H1 (cell line): Measurements from ENCODE around the gene SIDT1. TPM values are rescaled to one million over a fixed set of nuclear protein-coding genes. Genes with fewer than 3 reads are reported as not detected.

Experiments
- CTCF ChIA-PET: fragments of 300-600 bp; sonication (Branson Sonifier 250); formaldehyde crosslinking; loops from one replicate; lab custom pipeline; 2021; ENCODE audit not compliant: partially characterized antibody; lab: Charles Lee
- POLR2A ChIA-PET: fragments of 300-600 bp; sonication (Branson Sonifier 250); formaldehyde crosslinking; loops from one replicate; lab custom pipeline; 2021; ENCODE audit warnings: inconsistent platforms; ENCODE audit not compliant: partially characterized antibody; lab: Charles Lee
- DNase-seq, 2 experiments: peaks; one replicate each; pipeline versions ENCODE4 v3.0.0 to v3.0.0-alpha.2; 2010 to 2022; ENCODE audit warnings: low spot score in 2 of 2, low read depth in 1 of 2, mixed read lengths in 1 of 2
- FAIRE-seq: peaks from 2 replicates; lab custom pipeline; 2011; peaks lifted over from hg19 to GRCh38; lab: Jason Lieb, UNC
- H2AFZ ChIP-seq: 2 replicates; pipeline ENCODE4 v1.8.1; 2012; ENCODE audit warnings: low read length, inconsistent platforms
- H2AK5ac ChIP-seq: 2 replicates; pipeline ENCODE4 v1.6.1; 2013; ENCODE audit warnings: low read depth, low read length
- H2BK120ac ChIP-seq: replicated peaks from 2 replicates; pipeline ENCODE3; 2013; ENCODE audit warnings: low read depth, low read length, inconsistent platforms
- H2BK12ac ChIP-seq: 2 replicates; pipeline ENCODE4 v1.6.1; 2013; ENCODE audit warnings: low read depth, low read length
- H2BK15ac ChIP-seq: 2 replicates; pipeline ENCODE4 v1.6.1; 2013; ENCODE audit warnings: low read length
- H2BK20ac ChIP-seq: 2 replicates; pipeline ENCODE4 v1.6.1; 2013; ENCODE audit warnings: low read length
- H2BK5ac ChIP-seq: 2 replicates; pipeline ENCODE4 v1.6.1; 2013; ENCODE audit warnings: low read depth, low read length
- H3K14ac ChIP-seq: 2 replicates; pipeline ENCODE4 v1.6.1; 2013; ENCODE audit warnings: inconsistent platforms; ENCODE audit not compliant: insufficient read length
- H3K18ac ChIP-seq: 2 replicates; pipeline ENCODE4 v1.6.1; 2013; ENCODE audit warnings: low read length; ENCODE audit errors: extremely low read depth
- H3K23ac ChIP-seq: 2 replicates; pipeline ENCODE4 v1.6.1; 2013; ENCODE audit warnings: inconsistent platforms; ENCODE audit not compliant: insufficient read length
- H3K23me2 ChIP-seq: 2 replicates; pipeline ENCODE4 v1.6.1; 2013; ENCODE audit warnings: low read depth, low read length
- H3K27ac ChIP-seq: 2 replicates; pipeline ENCODE4 v1.6.1; 2011; ENCODE audit warnings: low read depth, low read length, inconsistent platforms
- H3K27me3 ChIP-seq, 4 experiments: replicated peaks in 1 of 4; 1 replicate in 1 of 4; 2 replicates in 3 of 4; pipeline versions ENCODE4 v1.6.1 to v1.8.1; 2011 to 2013; ENCODE audit warnings: low read length in 3 of 4, mild to moderate bottlenecking in 3 of 4, inconsistent platforms in 2 of 4, mixed read lengths in 2 of 4, moderate library complexity in 1 of 4; ENCODE audit not compliant: control insufficient read depth in 3 of 4, insufficient read depth in 3 of 4; ENCODE audit errors: extremely low read depth in 1 of 4
- H3K36me3 ChIP-seq, 4 experiments: 2 replicates each; pipeline versions ENCODE4 v1.6.1 to v1.8.1; 2011 to 2013; ENCODE audit warnings: mild to moderate bottlenecking in 4 of 4, low read length in 3 of 4, moderate library complexity in 2 of 4, control low read depth in 1 of 4, inconsistent platforms in 1 of 4; ENCODE audit not compliant: insufficient read depth in 4 of 4, control insufficient read depth in 2 of 4
- H3K4ac ChIP-seq: replicated peaks from 2 replicates; pipeline ENCODE3; 2013; ENCODE audit warnings: low read length, low read depth, mixed read lengths, inconsistent platforms; ENCODE audit not compliant: insufficient read length
- H3K4me1 ChIP-seq, 4 experiments: replicated peaks in 1 of 4; 1 replicate in 1 of 4; 2 replicates in 3 of 4; pipeline versions ENCODE4 v1.6.1 to v1.8.1; 2011 to 2013; ENCODE audit warnings: low read length in 3 of 4, inconsistent platforms in 2 of 4, mixed read lengths in 1 of 4; ENCODE audit not compliant: insufficient read depth in 4 of 4, control insufficient read depth in 3 of 4
- H3K4me2 ChIP-seq, 2 experiments: 2 replicates each; pipeline versions ENCODE4 v1.6.1 to v1.8.1; 2011 to 2013; ENCODE audit warnings: low read depth in 2 of 2, low read length in 2 of 2, control low read depth in 1 of 2, inconsistent platforms in 1 of 2, mild to moderate bottlenecking in 1 of 2; ENCODE audit not compliant: insufficient read depth in 1 of 2
- H3K4me3 ChIP-seq, 4 experiments: fragments of 200-600, 300-600 bp in 1 of 4; sonication (generic), shearing (Covaris generic), sonication (Bioruptor Twin) in 1 of 4; 2 replicates each; pipeline versions ENCODE4 v1.5.1 to v1.8.1; 2011 to 2016; ENCODE audit warnings: low read length in 4 of 4, low read depth in 3 of 4, control low read depth in 2 of 4, inconsistent platforms in 2 of 4, mild to moderate bottlenecking in 2 of 4, mixed read lengths in 1 of 4, moderate library complexity in 1 of 4; ENCODE audit not compliant: insufficient read depth in 2 of 4; ENCODE audit errors: extremely low read depth in 1 of 4
- H3K56ac ChIP-seq: replicated peaks from 2 replicates; pipeline ENCODE3; 2013; ENCODE audit warnings: low read depth, mild to moderate bottlenecking, mixed read lengths, low read length, inconsistent platforms; ENCODE audit not compliant: insufficient read length
- H3K79me1 ChIP-seq: 2 replicates; pipeline ENCODE4 v1.6.1; 2013; ENCODE audit warnings: low read depth, low read length, control low read depth
- H3K79me2 ChIP-seq, 2 experiments: 2 replicates each; pipeline versions ENCODE4 v1.6.1 to v1.8.1; 2012 to 2013; ENCODE audit warnings: low read length in 2 of 2, mild to moderate bottlenecking in 2 of 2, inconsistent platforms in 1 of 2; ENCODE audit not compliant: insufficient read depth in 2 of 2, control insufficient read depth in 1 of 2
- H3K9ac ChIP-seq, 4 experiments: replicated peaks in 1 of 4; 1 replicate in 1 of 4; 2 replicates in 3 of 4; pipeline versions ENCODE4 v1.6.1 to v1.8.1; 2011 to 2013; ENCODE audit warnings: low read depth in 3 of 4, low read length in 3 of 4, control low read depth in 2 of 4, mild to moderate bottlenecking in 2 of 4, moderate library complexity in 2 of 4, inconsistent platforms in 1 of 4; ENCODE audit errors: extremely low read depth in 1 of 4
- H3K9me3 ChIP-seq, 2 experiments: 2 replicates each; pipeline versions ENCODE4 v1.6.1 to v1.8.1; 2012 to 2013; ENCODE audit warnings: mild to moderate bottlenecking in 2 of 2, moderate library complexity in 2 of 2, control low read depth in 1 of 2, inconsistent platforms in 1 of 2, low read depth in 1 of 2, low read length in 1 of 2, mixed read lengths in 1 of 2; ENCODE audit not compliant: insufficient read depth in 2 of 2
- H4K20me1 ChIP-seq, 2 experiments: replicated peaks in 1 of 2; 2 replicates each; pipeline versions ENCODE3 to v1.8.1; 2011 to 2013; ENCODE audit warnings: inconsistent platforms in 2 of 2, low read length in 2 of 2, mild to moderate bottlenecking in 1 of 2; ENCODE audit not compliant: insufficient read depth in 2 of 2, control insufficient read depth in 1 of 2
- H4K5ac ChIP-seq: 2 replicates; pipeline ENCODE4 v1.6.1; 2013; ENCODE audit warnings: low read length, low read depth, mixed read lengths, inconsistent platforms; ENCODE audit not compliant: insufficient read length
- H4K8ac ChIP-seq: 2 replicates; pipeline ENCODE4 v1.8.0; 2013; ENCODE audit warnings: mild to moderate bottlenecking, moderate library complexity, low read length, inconsistent platforms; ENCODE audit not compliant: insufficient read depth; ENCODE audit errors: extremely low read depth
- H4K91ac ChIP-seq: replicated peaks from 2 replicates; pipeline ENCODE3; 2013; ENCODE audit warnings: low read length, mixed read lengths, inconsistent platforms; ENCODE audit not compliant: insufficient read length
- ASH2L ChIP-seq: fragments of 200-600, 300-600 bp; sonication (generic); IDR thresholded peaks from one replicate; pipeline ENCODE4 v1.7.1; 2017; ENCODE audit warnings: low read length
- ATF3 ChIP-seq: IDR thresholded peaks from 2 replicates; pipeline ENCODE4 v1.6.1; 2011; ENCODE audit warnings: low read depth, mild to moderate bottlenecking, low read length; ENCODE audit not compliant: insufficient read depth
- BACH1 ChIP-seq: IDR thresholded peaks from 2 replicates; pipeline ENCODE4 v1.6.1; 2012; ENCODE audit warnings: low read length, improper control_type of control experiment
- CREB1 ChIP-seq: IDR thresholded peaks from 2 replicates; pipeline ENCODE4 v1.6.1; 2012; ENCODE audit warnings: inconsistent platforms
- CTCF ChIP-seq, 3 experiments: IDR thresholded peaks; 1 replicate in 2 of 3; 2 replicates in 1 of 3; pipeline versions ENCODE4 v1.5.1 to v1.6.1; 2011; ENCODE audit warnings: low read length in 3 of 3, mild to moderate bottlenecking in 3 of 3, inconsistent platforms in 2 of 3, low read depth in 1 of 3, moderate library complexity in 1 of 3; ENCODE audit not compliant: insufficient read depth in 1 of 3; ENCODE audit errors: control extremely low read depth in 1 of 3
- JUN ChIP-seq: IDR thresholded peaks from 2 replicates; pipeline ENCODE4 v1.6.1; 2011; ENCODE audit warnings: low read depth, mild to moderate bottlenecking, improper control_type of control experiment, low read length
- KDM4A ChIP-seq: IDR thresholded peaks from one replicate; pipeline ENCODE4 v1.7.1; 2012; ENCODE audit warnings: low read depth, mild to moderate bottlenecking, moderate library complexity, low read length, inconsistent platforms; ENCODE audit not compliant: severe bottlenecking
- PHF8 ChIP-seq: fragments of 200-600 bp; sonication (generic); conservative IDR thresholded peaks from 2 replicates; pipeline ENCODE4 v1.7.1; 2012; ENCODE audit warnings: low read depth, mild to moderate bottlenecking, inconsistent platforms, low read length, moderate library complexity
- POLR2AphosphoS5 ChIP-seq: IDR thresholded peaks from 2 replicates; pipeline ENCODE4 v1.6.1; 2011; ENCODE audit warnings: low read depth, low read length
- SP2 ChIP-seq: IDR thresholded peaks from 2 replicates; pipeline ENCODE4 v1.6.1; 2012; ENCODE audit warnings: mild to moderate bottlenecking, low read length, inconsistent platforms
- SRF ChIP-seq: IDR thresholded peaks from 2 replicates; pipeline ENCODE4 v1.6.1; 2011; ENCODE audit warnings: mild to moderate bottlenecking, low read depth, low read length, moderate library complexity
- TEAD4 ChIP-seq: IDR thresholded peaks from 2 replicates; pipeline ENCODE4 v1.6.1; 2012; ENCODE audit warnings: low read depth, low read length, inconsistent platforms, mixed read lengths
- YY1 ChIP-seq: IDR thresholded peaks from 2 replicates; pipeline ENCODE4 v1.6.1; 2011; ENCODE audit warnings: low read depth, mild to moderate bottlenecking, low read length
- WGBS, 2 experiments: shearing (Covaris generic) in 1 of 2; methylation state at CpG; one replicate each; pipeline versions ENCODE4 v1.1.6 to v1.1.7; 2013 to 2015; ENCODE audit warnings: low lambda C conversion rate in 2 of 2, mixed read lengths in 2 of 2, inconsistent platforms in 1 of 2, low coverage in 1 of 2, missing lambda C conversion rate in 1 of 2; ENCODE audit not compliant: insufficient replicate concordance in 2 of 2, insufficient coverage in 1 of 2, insufficient read length in 1 of 2; ENCODE audit errors: extremely low coverage in 1 of 2, missing lambda C conversion rate in 1 of 2; 5-methylcytosine and 5-hydroxymethylcytosine counted together
- polyA plus RNA-seq, 7 experiments: library from polyadenylated mRNA; depleted of rRNA in 3 of 7; stranded (reverse) in 5 of 7; unstranded in 2 of 7; fragments of >200 nt in 5 of 7; fragments of 200-250 nt in 2 of 7; gene quantifications; 1 replicate in 5 of 7; 2 replicates in 1 of 7; 4 replicates in 1 of 7; pipeline versions ENCODE4 v1.2.1 to v1.2.3, GENCODE V29; 2011 to 2013; ENCODE audit warnings: missing spikeins in 2 of 7, mixed read lengths in 2 of 7
- total RNA-seq: library from RNA; stranded (reverse); fragmentation: NEBNext Ultra II Directional; extraction: Animal tissue kit (Norgen Biotek cat#: 25700); gene quantifications from 2 replicates; pipeline ENCODE4 v1.2.1, GENCODE V29; 2021

Gene SIDT1
- total and polyA plus RNA-seq, 2 of the 8 experiments (the other 6 are each of a cell fraction or from before 2014, with no cell fraction given): 0.06 TPM; not detected in 1

GRCh38 chr3:113551820-113552219, 19.5 kb downstream of the SIDT1 start:
- H3K27me3 ChIP-seq: no peaks in the 10 kb centered on the region
- no peak overlapping the region for H3K27ac ChIP-seq
- no peak overlapping the region for H4K91ac ChIP-seq
- H3K18ac ChIP-seq: no peak overlapping the region
- no peak overlapping the region for H2AK5ac ChIP-seq
- H3K36me3 ChIP-seq: no peaks in the 10 kb centered on the region
- H2BK12ac ChIP-seq: no peak overlapping the region
- no peak overlapping the region for H2BK5ac ChIP-seq
- no peaks in the 10 kb centered on the region for H3K9me3 ChIP-seq
- WGBS, 2 experiments: 80% methylated on average over 5 of the region's 5 CpGs; no CpG with 5 or more reads in 1 of the 2 experiments
- H2AFZ ChIP-seq: no peak overlapping the region
- no peaks in the 10 kb centered on the region for H4K20me1 ChIP-seq
- H3K23ac ChIP-seq: no peak overlapping the region
- no peaks in the 10 kb centered on the region for H3K4me1 ChIP-seq
- no peak overlapping the region for H3K4me3 ChIP-seq
- H2BK20ac ChIP-seq: no peak overlapping the region
- DNase-seq: no peak
- H3K56ac ChIP-seq: no peak overlapping the region
- POLR2A ChIA-PET: no interaction called here
- no peak for FAIRE-seq
- H2BK120ac ChIP-seq: no peak overlapping the region
- CTCF ChIA-PET: interaction anchor here (0.8 to 3.5 kb wide), 7 partner anchors 14 to 206 kb away, joined by 3 to 19 read pairs (median 10); no protein-coding TSS in a partner anchor
- H3K4me2 ChIP-seq: no peak overlapping the region
- no peak overlapping the region for H4K8ac ChIP-seq
- no peak overlapping the region for H2BK15ac ChIP-seq
- H3K23me2 ChIP-seq: no peaks in the 10 kb centered on the region; the same call in 1 of the 2 replicates
- H4K5ac ChIP-seq: no peak overlapping the region
- H3K14ac ChIP-seq: no peak overlapping the region
- H3K79me1 ChIP-seq: no peaks in the 10 kb centered on the region
- H3K4ac ChIP-seq: no peak overlapping the region
- no peaks in the 10 kb centered on the region for H3K79me2 ChIP-seq
- H3K9ac ChIP-seq: no peak overlapping the region
- TF ChIP-seq YY1 (no peak), SRF (no peak), CTCF (IDR thresholded peaks at IDR 0.05; ENCODE audit: control extremely low read depth in 1 of 3, insufficient read depth in 1 of 3, low read depth in 1 of 3, low read length in 3 of 3) (no peak), KDM4A (no peak), SP2 (no peak), TEAD4 (no peak), BACH1 (no peak), PHF8 (no peak), ASH2L (no peak), CREB1 (no peak), JUN (no peak), ATF3 (no peak), POLR2AphosphoS5 (no peak)
